ENCODE measurements around the gene PCARE. TPM values are rescaled to one million over a fixed set of nuclear protein-coding genes. Genes with fewer than 3 reads are reported as not detected.

PCARE gene
- polyA plus RNA-seq, 4 donors, result 0.24 to 0.35 (median 0.32) TPM

DNA sequence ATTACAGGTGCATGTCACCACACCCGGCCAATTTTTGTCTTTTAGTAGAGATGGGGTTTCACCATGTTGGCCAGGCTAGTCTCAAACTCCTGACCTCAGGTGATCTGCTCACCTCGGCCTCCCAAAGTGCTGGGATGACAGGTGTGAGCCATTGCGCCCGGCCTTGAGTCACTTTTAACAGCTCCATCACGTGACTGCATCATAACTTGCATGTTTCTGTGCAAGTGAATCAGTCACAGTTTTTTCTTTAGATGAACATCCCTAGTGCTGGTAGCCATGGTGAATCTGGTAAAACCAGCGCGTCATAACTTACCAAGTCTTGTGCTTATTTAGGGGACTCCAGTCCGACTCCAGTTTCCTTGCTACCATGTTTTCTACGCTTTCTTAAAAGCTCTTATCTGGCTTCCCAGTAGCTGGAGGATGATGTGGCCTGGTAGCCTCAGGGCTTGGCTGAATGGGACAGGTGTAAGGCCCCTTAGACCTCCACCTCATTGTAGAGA, 33.1 kb downstream of the PCARE start:
- no peak for DNase-seq (ENCODE audit: low read depth in 4 of 4, low spot score in 2 of 4)

GRCh38 chr2:29040552-29040951, 33.8 kb downstream of the PCARE start:
- no peak for DNase-seq (ENCODE audit: low read depth in 4 of 4, low spot score in 2 of 4)

DNA sequence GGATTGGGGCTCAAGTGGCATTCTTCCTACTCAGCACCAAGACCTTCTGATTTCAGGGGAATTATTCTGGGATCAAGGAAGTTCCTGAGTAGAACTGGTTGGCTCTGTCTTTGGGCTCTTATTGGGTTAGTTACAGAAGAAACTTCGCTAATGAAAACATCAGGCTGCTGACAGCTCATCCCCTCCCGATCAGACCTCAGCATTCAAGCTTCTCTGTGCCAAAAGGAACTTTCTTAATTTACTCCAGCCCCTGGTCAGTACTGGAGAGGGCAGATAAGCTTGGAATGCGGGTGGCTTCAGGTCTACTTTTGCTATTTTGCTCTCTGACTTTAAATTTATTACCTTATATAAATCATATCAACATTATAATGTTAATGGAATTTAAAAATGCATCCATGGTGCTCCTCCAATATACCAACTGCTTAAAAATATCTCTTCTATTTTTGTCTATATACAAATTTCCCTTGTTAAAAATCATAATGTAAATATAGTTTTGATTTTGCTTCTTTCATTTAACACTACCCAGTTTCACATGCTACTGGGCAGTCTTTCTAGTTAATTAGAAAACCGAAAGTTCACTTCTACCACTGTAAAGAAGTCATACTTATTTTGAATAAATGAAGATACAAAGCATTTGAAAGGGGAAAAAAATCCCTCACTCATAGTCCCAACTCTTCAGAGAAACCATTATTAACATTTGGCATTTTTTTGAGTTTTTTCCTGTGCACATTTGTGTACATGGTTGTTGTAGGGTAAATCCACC, 34.4 kb downstream of the PCARE start:
- DNase-seq (ENCODE audit: low read depth in 4 of 4, low spot score in 2 of 4), result no peak

GRCh38 chr2:29035016-29035745, 39.1 kb downstream of the PCARE start:
- DNase-seq (ENCODE audit: low read depth in 4 of 4, low spot score in 2 of 4), result no peak

DNA sequence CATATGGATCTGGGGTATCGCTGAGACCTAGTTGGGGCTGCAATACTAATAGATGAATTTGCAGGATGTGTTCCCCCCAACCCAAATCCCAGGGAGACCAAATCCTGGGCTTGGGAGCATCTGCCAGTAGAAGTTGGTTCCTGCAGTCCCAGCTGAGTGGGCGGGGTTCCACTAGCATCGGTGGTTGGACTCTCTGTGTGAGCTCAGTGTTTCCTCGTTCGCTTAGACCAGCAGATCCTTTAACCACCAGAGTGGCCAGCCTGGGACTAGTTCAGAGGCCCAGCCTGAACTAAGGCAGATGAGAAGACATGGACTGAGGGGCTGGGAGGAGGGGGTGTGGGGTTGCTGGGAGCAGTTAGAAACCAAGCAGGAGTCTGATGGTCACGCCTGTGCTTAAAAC, 40.7 kb downstream of the PCARE start:
- no peak for DNase-seq (ENCODE audit: low read depth in 4 of 4, low spot score in 2 of 4)

DNA sequence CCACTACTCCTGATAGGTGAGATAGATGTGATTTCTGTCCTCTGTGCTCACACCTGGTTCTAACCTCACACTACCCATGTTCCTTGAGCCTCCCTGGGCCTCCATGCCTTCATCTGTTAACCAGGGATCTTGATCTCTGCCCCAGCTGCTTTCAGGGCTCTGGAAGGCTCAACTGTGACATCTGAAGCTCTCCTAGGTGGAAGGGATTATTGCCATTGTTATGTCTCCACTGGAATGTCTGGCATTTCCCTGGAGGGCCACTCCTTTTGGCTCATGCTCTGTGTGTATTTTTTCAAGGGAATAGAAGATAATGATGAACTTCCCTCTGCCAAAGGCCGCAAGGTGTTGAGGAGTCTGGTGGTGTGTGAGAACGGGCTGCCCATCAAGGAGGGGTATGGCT, 41.2 kb downstream of the PCARE start:
- no peak for DNase-seq (ENCODE audit: low read depth in 4 of 4, low spot score in 2 of 4)

DNA sequence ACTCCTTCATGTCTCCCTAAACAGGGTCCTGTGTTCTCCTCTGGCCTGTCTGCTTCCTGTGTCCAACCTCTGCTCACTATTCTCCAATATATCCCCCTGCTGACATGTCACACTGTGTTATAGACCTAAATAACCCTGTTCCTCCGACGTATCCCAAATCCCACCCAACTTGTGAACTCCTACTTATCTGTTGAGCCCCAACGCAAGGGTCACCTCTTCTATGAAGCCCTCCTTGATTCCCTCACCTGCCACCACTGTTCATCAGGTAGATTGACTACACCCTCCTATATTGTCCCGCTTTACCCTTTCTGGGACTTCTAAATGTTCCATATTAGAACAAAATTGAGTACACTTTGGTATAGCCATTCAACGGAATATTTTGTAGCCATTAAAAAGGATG, 42.1 kb downstream of the PCARE start:
- DNase-seq (ENCODE audit: low read depth in 4 of 4, low spot score in 2 of 4), result no peak

DNA sequence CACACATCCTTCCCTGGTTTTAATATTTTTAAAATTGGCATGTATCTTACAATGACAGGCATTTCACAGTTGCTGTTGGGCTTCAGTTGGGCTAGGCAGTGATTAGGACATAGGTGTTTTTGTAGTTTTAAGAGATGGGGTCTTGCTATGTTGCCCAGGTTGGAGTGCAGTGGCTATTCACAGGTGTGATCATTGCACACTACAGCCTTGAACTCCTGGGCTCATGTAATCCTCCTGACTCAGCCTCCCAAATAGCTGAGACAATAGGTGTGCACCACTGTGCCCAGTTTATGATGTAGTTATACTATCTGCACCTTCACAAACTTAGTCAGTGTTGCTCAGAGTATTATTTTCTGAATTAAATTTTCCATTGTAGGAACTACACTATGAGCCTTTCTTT, 43.3 kb downstream of the PCARE start:
- DNase-seq (ENCODE audit: low read depth in 4 of 4, low spot score in 2 of 4), result no peak

DNA sequence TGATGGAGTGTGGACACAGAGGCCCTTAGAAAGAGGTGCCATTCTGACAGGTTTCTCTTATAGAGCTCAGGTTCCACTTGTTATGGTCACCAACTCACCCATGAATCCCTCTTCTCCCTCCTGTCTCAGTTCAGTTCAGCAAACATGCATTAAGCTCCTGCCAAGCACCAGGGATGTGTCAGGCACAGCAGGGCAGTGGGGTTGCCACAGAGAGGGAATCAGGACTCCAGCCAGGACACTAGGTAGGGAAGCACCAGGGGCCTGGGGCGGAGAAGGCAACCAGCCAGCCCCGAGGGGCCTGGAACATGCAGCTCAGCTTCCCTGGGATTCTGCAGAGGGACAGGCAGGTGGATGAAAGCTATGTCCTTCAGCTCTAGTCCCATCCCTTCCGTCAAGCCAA, 48.6 kb downstream of the PCARE start:
- DNase-seq (ENCODE audit: low read depth in 4 of 4, low spot score in 2 of 4), result no peak

DNA sequence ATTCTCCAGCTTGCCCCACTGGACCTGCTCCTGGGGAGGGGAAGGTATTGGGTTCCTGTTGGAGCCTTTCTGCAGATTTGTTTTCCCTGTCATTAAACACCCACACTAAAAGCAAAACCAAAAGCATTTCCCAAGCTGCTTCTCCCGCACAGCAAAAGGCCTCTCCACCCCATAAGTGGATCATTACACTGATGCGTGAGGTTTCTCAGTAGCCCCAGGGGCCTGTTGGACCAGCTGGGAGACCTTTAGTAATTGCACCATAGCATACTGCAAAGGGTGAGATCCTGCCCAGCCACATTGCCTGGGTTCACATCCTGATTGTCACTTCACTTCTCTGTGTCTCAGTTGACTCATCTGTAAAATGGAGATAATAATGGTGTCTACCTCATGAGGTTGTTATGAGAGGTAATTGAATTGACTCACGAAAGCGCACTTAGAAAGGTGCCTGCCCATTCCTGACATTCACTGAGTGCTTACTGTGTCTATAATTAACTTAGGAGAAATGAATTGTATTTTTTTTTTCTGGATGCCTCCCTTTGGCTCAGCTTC, 49.4 kb downstream of the PCARE start:
- DNase-seq (ENCODE audit: low read depth in 4 of 4, low spot score in 2 of 4), result no peak

DNA sequence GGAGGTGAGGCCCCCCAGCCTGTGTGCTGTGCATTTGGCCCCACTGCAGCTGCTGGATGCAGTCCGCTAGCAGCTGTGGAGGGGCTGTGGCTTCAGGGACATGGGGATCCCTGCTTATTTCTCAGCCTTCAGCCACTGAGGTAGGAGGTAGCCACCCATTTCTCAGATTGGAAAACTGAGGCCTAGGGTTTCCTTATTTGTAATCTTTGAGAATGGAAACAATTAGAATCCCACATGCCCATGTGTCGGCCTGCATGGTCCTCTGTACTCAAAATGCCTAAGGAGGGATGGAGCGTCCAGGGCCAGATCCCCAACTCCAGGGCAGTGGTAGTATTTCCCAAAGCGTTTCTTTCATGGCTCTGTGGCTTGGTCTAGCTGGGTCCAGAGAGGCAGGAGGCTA, 51.1 kb downstream of the PCARE start:
- no peak for DNase-seq (ENCODE audit: low read depth in 4 of 4, low spot score in 2 of 4)

DNA sequence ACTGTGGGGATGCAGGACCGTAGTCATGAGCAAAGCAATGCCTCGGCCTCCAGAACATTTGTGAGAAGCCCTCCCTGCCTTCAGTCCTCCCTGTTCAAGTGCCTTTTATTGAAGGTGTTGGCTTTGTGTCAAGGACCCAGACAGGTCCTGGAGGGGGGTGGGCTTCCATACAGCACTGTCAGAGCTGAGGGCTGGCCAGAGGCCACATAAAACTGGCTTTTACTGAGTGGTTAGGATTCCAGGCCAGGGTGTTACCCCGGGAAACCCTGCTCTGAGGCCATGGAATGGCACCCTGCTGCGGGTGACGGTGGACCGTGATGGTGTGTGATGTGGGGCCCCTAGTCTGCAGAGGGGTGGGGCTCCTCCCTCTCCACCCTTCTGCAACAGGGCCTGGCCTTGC, 51.6 kb downstream of the PCARE start:
- no peak for DNase-seq (ENCODE audit: low read depth in 4 of 4, low spot score in 2 of 4)

GRCh38 chr2:29021886-29022285, 52.4 kb downstream of the PCARE start:
- DNase-seq (ENCODE audit: low read depth in 4 of 4, low spot score in 2 of 4), result no peak

DNA sequence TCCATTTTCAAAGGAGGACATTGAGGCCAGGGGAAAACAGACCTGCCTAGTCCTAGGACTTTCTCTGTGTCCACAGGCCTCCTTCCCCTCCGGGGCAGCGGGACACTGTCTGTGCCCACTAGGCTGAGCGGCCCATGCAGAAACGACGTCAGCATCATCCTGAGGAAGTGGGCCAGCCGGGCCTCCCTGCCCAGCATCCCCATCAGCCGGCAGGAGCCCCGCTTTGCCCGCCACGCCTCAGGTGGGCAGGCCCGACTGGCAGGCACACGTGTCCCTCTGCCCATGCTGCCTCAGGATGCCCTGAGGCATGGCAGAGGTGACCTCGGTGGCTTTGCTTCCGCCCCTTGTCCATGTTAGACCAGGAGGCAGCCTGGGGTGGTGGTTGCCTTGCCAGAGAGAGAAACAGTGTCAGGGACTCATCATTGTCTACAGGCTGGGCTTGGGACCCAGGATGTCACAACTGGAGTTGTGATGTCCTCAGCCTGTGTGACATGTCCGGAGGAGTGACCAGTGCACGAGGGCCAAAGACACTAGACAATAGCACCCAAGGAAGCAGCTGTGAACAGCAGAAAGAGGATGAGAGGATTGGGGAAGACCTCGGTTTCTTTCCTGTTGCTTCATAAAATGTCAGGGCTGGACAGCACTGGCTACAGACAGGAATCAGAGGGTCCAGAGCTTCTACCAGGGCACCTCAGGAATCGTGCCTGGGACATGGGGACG, 56.4 kb downstream of the PCARE start:
- no peak for DNase-seq (ENCODE audit: low read depth in 4 of 4, low spot score in 2 of 4)

GRCh38 chr2:29016504-29016903, 57.8 kb downstream of the PCARE start:
- no peak for DNase-seq (ENCODE audit: low read depth in 4 of 4, low spot score in 2 of 4)

DNA sequence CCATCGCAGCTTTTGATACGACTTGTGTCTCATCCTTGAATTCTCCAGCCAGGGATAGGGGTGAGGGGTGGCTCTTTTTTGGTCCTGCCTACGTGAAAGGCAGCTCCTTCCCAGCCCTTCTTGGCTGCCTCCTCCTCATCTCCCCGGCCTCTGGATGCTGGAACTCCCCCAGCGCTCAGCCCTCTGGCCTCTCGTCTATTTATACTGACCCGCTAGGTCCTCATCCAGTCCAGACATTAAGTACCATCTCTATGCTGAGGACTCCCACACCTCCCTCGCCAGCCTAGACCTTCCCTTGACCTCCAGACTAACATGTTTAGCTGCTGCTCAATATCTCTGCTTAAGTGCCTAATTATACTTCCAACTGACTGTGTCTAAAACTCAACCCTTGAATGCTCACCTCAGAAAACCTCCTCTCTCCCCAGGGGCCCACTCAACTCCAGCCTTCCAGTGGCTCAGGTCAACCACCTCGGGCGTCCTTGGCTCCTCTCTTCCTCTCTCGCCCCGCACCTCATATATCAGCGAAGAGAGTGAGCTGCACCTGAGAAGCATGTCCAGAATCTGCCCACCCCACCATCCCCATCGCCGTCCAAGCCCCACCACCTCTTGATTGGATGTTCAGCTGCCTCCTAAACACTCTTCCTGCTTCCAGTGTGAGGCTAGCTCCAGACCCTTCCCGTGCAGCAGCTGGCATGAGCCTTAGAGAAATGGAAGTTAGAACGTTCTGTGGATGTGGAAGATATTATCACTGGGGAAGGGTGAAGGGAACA, 58.4 kb downstream of the PCARE start:
- DNase-seq (ENCODE audit: low read depth in 4 of 4, low spot score in 2 of 4), result no peak

DNA sequence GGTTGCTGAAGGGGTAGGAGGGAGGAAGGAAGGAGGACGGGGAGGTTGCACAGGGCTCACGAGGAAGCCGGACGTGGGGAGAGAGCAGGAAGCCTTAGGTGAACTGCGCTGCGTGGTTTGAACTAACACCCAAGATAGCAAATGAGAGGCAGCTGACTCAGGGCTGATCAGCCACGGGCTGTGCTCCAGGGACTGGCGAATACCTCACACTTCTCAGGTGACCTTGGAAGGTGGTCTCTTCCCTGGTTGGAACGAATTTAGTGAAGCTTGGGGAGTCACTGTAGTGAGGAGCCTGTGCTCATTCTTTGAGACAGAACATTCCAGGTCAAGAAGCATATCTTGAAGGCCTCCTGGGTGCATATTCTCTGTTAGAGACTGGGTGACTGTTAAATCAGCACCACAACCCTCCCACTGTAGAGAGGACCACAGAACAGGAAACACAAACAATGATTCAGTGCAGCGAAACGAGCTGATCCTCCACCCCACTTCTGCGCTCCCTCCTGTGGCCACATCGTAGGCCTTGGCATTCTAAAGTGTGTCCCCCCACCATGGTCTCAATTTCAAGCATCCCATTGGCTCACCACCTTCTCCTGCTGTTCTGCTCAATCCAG, 59.4 kb downstream of the PCARE start:
- DNase-seq (ENCODE audit: low read depth in 4 of 4, low spot score in 2 of 4), result no peak

DNA sequence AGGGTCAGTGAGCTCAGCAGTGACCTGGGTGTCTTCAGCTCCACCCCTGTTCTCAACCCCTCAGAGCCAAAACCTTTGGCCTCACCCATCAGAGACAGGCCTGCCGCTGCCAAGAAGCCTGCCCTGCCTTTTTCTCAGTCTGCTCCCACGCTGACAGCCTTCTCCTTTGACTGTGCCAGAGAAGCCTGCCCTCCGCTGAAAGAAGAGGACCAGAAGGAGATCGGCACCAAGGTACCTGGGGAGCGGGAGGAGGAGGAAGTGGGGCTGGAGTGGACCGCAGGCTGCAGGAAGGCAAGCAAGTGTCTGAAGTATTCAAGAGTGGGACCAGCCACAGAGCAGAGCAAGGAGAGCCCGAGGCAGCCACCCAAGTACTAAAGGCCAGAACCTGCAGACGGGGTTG, 60.0 kb downstream of the PCARE start:
- DNase-seq (ENCODE audit: low read depth in 4 of 4, low spot score in 2 of 4), result no peak

DNA sequence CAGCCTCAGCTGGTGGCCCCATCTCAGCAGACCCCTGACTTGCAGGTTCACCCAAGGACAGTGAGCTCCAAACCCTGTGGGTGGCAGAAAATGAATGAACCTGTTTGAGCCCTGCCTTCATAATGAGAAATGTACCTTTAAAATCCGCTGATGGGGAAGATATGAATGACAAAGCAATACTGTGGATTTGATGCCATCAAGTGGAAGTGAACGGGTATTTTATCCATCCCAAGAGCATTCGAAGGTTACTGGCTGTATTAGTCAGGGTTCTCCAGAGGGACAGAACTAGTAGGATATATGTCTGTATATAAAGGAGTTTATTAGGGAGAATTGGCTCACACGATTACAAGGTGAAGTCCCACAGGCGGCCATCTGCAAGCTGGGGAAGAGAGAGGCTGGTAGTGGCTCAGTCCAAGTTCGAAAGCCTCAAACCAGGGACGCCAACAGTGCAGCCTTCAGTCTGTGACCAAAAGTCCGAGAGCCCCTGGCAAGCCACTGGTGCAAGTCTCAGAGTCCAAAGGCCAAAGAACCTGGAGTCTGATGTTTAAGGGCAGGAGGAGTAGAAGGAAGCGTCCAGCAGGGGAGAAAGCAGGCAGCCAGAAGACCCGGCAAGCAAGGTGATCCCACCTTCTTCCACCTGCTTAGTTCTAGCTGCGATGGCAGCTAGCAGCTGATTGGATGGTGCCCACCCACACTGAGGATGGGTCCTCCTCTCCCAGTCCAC, 61.1 kb downstream of the PCARE start:
- DNase-seq (ENCODE audit: low read depth in 4 of 4, low spot score in 2 of 4), result no peak
